Esophagus muscularis mucosa (tissue), 4 donors: Measurements from ENCODE around the gene CLSTN1. TPM values are rescaled to one million over a fixed set of nuclear protein-coding genes. Genes with fewer than 3 reads are reported as not detected.

Experiments
- DNase-seq: peaks from one replicate; pipeline ENCODE4 v3.0.0-alpha.2; 2017; ENCODE audit errors: extremely low spot score
- H3K27ac ChIP-seq, 4 donors: fragments of 200-600 bp; sonication (generic); replicated peaks in 1 of 4; 1 replicate in 3 of 4; 2 replicates in 1 of 4; pipeline ENCODE4 v1.5.1; 2016 to 2019; ENCODE audit warnings: mild to moderate bottlenecking in 1 of 4
- H3K27me3 ChIP-seq, 4 donors: fragments of 200-600 bp; sonication (generic); one replicate each; pipeline versions ENCODE4 v1.5.1 to v1.6.0; 2016 to 2019
- H3K36me3 ChIP-seq, 4 donors: fragments of 200-600 bp; sonication (generic); one replicate each; pipeline ENCODE4 v1.5.1; 2016 to 2019
- H3K4me1 ChIP-seq, 4 donors: fragments of 200-600 bp; sonication (generic); one replicate each; pipeline ENCODE4 v1.5.1; 2016 to 2019
- H3K4me3 ChIP-seq, 4 donors: fragments of 200-600 bp; sonication (generic); 1 replicate in 2 of 4; 2 replicates in 2 of 4; pipeline ENCODE4 v1.5.1; 2016 to 2019; ENCODE audit warnings: mild to moderate bottlenecking in 4 of 4, moderate library complexity in 1 of 4
- H3K9me3 ChIP-seq, 4 donors: fragments of 200-600 bp; sonication (generic); 1 replicate in 3 of 4; 2 replicates in 1 of 4; pipeline ENCODE4 v1.5.1; 2016 to 2019
- EP300 ChIP-seq: sonication (generic); formaldehyde crosslinking; IDR thresholded peaks from one replicate; pipeline ENCODE4 v1.6.1; 2017; ENCODE audit warnings: antibody characterized with exemption
- POLR2A ChIP-seq: fragments of 450-650 bp; IDR thresholded peaks from one replicate; pipeline ENCODE4 v1.6.1; 2017; ENCODE audit warnings: antibody characterized with exemption, moderate library complexity, mild to moderate bottlenecking, low read depth
- POLR2AphosphoS5 ChIP-seq, 2 donors: sonication (generic); formaldehyde crosslinking; IDR thresholded peaks; one replicate each; pipeline ENCODE4 v1.6.1; 2017; ENCODE audit warnings: antibody characterized with exemption in 2 of 2
- WGBS: methylation state at CpG from one replicate; pipeline ENCODE4 v1.1.5; 2018; 5-methylcytosine and 5-hydroxymethylcytosine counted together
- intact Hi-C: fragments of 100-400 bp; cut with DNase I; formaldehyde crosslinking; loops from one replicate; pipeline ENCODE4 v1.15.1; 2023
- total RNA-seq, 4 donors: library from RNA; depleted of rRNA; stranded (reverse); fragments of >200 nt; gene quantifications; one replicate each; pipeline versions ENCODE4 v1.1.0 to v1.2.1, GENCODE V29; 2016
- TF ChIP-seq, protein P1 (sequence below), 3 experiments: fragments of 200-600 bp in 2 of 3; fragments of 450-650 bp in 1 of 3; sonication (generic) in 2 of 3; IDR thresholded peaks; one replicate each; pipeline ENCODE4 v1.5.1; 2017 to 2019; ENCODE audit warnings: antibody characterized with exemption in 3 of 3, mild to moderate bottlenecking in 2 of 3, moderate library complexity in 1 of 3

The CLSTN1 gene
- total RNA-seq, 4 donors from 2014 or later: 47.1 to 109 (median 72.3) TPM

GRCh38 chr1:9853249-9853595 lies 29.5 kb upstream of the CLSTN1 start:
- Histone ChIP-seq H3K4me1 (peaks cover 0 to 5% (median 2%) of the 10 kb centered on the region in 4 donors), H3K9me3 (peaks cover 0 to 4% (median 0%) of the 10 kb centered on the region in 4 donors), H3K4me3 (no peak overlapping the region), H3K27me3 (no peaks in the 10 kb centered on the region), H3K27ac (no peak overlapping the region), H3K36me3 (peaks cover 0 to 28% (median 25%) of the 10 kb centered on the region in 4 donors)
- intact Hi-C loops: no loop called here
- no peak for TF ChIP-seq EP300
- TF ChIP-seq POLR2AphosphoS5 (IDR thresholded peaks at IDR 0.05): no peak
- TF ChIP-seq, protein P1, sequence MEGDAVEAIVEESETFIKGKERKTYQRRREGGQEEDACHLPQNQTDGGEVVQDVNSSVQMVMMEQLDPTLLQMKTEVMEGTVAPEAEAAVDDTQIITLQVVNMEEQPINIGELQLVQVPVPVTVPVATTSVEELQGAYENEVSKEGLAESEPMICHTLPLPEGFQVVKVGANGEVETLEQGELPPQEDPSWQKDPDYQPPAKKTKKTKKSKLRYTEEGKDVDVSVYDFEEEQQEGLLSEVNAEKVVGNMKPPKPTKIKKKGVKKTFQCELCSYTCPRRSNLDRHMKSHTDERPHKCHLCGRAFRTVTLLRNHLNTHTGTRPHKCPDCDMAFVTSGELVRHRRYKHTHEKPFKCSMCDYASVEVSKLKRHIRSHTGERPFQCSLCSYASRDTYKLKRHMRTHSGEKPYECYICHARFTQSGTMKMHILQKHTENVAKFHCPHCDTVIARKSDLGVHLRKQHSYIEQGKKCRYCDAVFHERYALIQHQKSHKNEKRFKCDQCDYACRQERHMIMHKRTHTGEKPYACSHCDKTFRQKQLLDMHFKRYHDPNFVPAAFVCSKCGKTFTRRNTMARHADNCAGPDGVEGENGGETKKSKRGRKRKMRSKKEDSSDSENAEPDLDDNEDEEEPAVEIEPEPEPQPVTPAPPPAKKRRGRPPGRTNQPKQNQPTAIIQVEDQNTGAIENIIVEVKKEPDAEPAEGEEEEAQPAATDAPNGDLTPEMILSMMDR (IDR thresholded peaks at IDR 0.05): no peak
- no peak for TF ChIP-seq POLR2A
- DNase-seq: no peak
- WGBS: 90% methylated on average over 3 of the region's 4 CpGs

DNA sequence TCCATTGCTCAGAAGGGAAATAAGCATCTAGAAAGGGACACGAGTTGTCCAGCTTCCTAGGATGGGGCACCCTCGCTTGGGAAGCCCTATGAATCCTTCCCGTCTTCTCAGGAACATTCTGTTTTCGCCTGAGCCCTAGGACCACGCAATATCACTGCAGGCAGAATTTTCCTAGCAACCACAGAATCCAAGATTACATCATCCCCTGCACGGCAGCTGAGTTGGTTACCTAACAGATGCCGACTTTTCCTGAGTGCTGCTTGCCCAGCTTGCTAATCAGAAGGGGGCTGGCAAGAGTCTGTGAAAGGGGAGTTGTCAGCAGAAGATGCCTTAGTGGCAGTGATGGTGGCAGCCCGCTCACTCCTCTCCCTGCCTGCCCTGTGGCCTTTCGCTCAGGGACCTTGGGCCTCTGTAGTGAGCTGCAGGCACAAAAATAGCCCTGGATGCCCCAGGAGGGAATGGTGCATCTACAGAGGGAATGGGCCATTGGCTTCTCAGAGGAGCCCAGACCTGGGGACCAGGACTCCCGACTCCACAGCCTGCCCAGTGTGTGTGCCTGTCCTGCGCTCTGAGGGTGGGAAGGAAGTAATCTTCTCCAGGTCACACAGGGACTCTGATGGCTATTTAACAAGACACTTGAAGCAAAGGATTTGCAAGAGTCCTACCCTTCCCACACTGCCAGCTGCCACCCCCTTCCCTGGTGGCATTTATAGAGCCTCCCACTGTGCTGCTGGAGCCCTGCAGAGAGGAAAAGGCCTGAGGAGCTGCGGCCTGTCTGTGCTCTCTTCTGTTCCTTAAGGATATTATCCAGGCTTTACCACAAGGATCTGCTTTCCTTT lies 28.9 kb upstream of the CLSTN1 start:
- Histone ChIP-seq H3K9me3 (peaks cover 0 to 4% (median 0%) of the 10 kb centered on the region in 4 donors), H3K27ac (no peak overlapping the region)
- WGBS: 86% methylated on average over 10 of the region's 12 CpGs

GRCh38 chr1:9852004-9852403 lies 28.2 kb upstream of the CLSTN1 start:
- WGBS: 93% methylated on average over 6 of the region's 8 CpGs
- H3K9me3 ChIP-seq: peaks cover 0 to 4% (median 0%) of the 10 kb centered on the region in 4 donors
- intact Hi-C loops: no loop called here
- no peak overlapping the region for H3K27ac ChIP-seq
- H3K4me3 ChIP-seq: no peak overlapping the region
- H3K4me1 ChIP-seq: peaks cover 0 to 11% (median 3%) of the 10 kb centered on the region in 4 donors
- no peaks in the 10 kb centered on the region for H3K27me3 ChIP-seq
- H3K36me3 ChIP-seq: peaks cover 0 to 28% (median 21%) of the 10 kb centered on the region in 4 donors
- no peak for DNase-seq
- no peak for TF ChIP-seq POLR2AphosphoS5 (IDR thresholded peaks at IDR 0.05)
- no peak for TF ChIP-seq POLR2A
- TF ChIP-seq, protein P1 (IDR thresholded peaks at IDR 0.05): no peak
- TF ChIP-seq EP300: no peak

More for the DNA sequence above, 28.9 kb upstream of the CLSTN1 start:
- DNase-seq: no peak
- no peak overlapping the region for H3K4me3 ChIP-seq
- TF ChIP-seq POLR2AphosphoS5 (IDR thresholded peaks at IDR 0.05) (no peak), EP300 (no peak), POLR2A (no peak)
- TF ChIP-seq, protein P1 (IDR thresholded peaks at IDR 0.05): no peak
- H3K4me1 ChIP-seq: peaks cover 0 to 10% (median 3%) of the 10 kb centered on the region in 4 donors
- intact Hi-C loops: no loop called here
- no peaks in the 10 kb centered on the region for H3K27me3 ChIP-seq
- peaks cover 0 to 28% (median 22%) of the 10 kb centered on the region in 4 donors for H3K36me3 ChIP-seq

DNA sequence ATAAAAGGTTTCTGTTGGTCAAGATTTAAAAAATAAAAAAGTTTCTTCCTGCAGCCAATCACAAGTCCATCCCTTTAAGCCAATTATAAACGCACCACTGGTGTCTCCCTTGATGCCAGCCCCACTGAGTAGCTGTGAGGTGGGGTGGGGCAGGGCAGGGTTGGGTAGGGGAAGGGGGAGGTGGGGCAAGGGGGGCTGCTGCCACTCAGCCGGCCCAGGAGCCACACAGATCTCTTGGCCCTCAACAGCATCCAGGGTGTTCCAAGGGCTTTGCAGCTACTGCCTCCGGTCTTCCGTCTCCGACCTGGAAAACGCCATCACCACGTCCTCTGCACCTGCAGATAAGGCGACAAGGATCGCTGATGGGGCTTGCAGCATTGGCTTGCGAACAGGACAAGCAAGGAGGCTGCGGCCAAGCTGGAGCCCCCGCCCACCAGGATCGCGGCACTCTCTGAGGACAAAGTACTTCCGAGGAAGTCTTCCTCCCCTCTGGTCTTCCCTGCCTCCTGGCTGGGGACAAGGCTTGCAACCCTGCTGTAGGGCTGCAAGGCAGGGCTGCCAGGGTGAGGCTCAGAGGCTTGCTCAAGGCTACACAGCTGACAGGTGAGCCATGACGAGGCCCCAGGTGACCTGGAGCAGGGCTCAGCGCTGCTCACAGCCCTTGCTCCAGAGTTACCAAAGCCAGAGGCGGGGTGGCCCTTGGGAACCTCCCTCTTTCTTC lies 26.8 kb upstream of the CLSTN1 start:
- Histone ChIP-seq H3K9me3 (peaks cover 0 to 4% (median 0%) of the 10 kb centered on the region in 4 donors), H3K4me1 (peaks cover 0 to 11% (median 3%) of the 10 kb centered on the region in 4 donors), H3K4me3 (no peak overlapping the region), H3K36me3 (peaks cover 0 to 24% (median 21%) of the 10 kb centered on the region in 4 donors), H3K27me3 (no peaks in the 10 kb centered on the region), H3K27ac (no peak overlapping the region)
- no peak for DNase-seq
- TF ChIP-seq POLR2A (no peak), EP300 (no peak), POLR2AphosphoS5 (IDR thresholded peaks at IDR 0.05) (no peak)
- TF ChIP-seq, protein P1 (IDR thresholded peaks at IDR 0.05): no peak
- WGBS: 77% methylated on average over 15 of the region's 18 CpGs
- intact Hi-C loops: no loop called here
